ENCODE data around the gene UBE2Q1. TPM values are rescaled to one million over a fixed set of nuclear protein-coding genes. Genes with fewer than 3 reads are reported as not detected.

Gene UBE2Q1
- polyA plus RNA-seq, 1 donor (not counting 4 experiments of a cell fraction or from before 2014, with no cell fraction given), result 17.6 TPM

GRCh38 chr1:154559466-154560044 is 1.1 kb upstream of the UBE2Q1 start:
- Histone ChIP-seq H3K4me1 (ENCODE audit: control insufficient read depth, extremely low read depth, insufficient read depth, low read length) (peaks cover 23% of the 10 kb centered on the region), H3K4me3 (ENCODE audit: control insufficient read depth in 2 of 3, extremely low read depth in 1 of 3, insufficient read depth in 2 of 3, low read depth in 1 of 3, low read length in 3 of 3) (peak overlapping the region; percentile 76 to 80 (median 79)), H3K27ac (ENCODE audit: control insufficient read depth, insufficient read depth, low read length) (peak overlapping the region; percentile 84), H3K4me2 (ENCODE audit: control insufficient read depth, extremely low read depth, insufficient read depth, low read depth, low read length) (peak overlapping the region; percentile 91), H3K79me2 (ENCODE audit: control insufficient read depth, insufficient read depth, low read length) (peaks cover 28% of the 10 kb centered on the region), H4K20me1 (ENCODE audit: control insufficient read depth, extremely low read depth, insufficient read depth, low read length) (peaks cover 2% of the 10 kb centered on the region), H3K27me3 (ENCODE audit: control insufficient read depth, extremely low read depth, insufficient read depth, low read length) (no peaks in the 10 kb centered on the region), H3K9me1 (ENCODE audit: control insufficient read depth, extremely low read depth, insufficient read depth, low read length) (no peaks in the 10 kb centered on the region), H3K36me3 (ENCODE audit: control insufficient read depth in 2 of 2, extremely low read depth in 1 of 2, insufficient read depth in 2 of 2, low read length in 2 of 2) (peaks cover 10 to 12% of the 10 kb centered on the region in 2 experiments), H3K9ac (ENCODE audit: control insufficient read depth, extremely low read depth, insufficient read depth, low read length) (peak overlapping the region; percentile 82), H3K9me3 (ENCODE audit: control insufficient read depth, low read depth, low read length) (no peaks in the 10 kb centered on the region), H2AFZ (ENCODE audit: control insufficient read depth, low read length) (peak overlapping the region; percentile 60)
- dilution Hi-C loops (cut with MboI; ENCODE audit: extremely low pct_ligation_motif_present, low sequenced_read_pairs), result no loop called here
- FAIRE-seq (peak; percentile 87), DNase-seq (ENCODE audit: low read depth, low spot score) (peak; percentile 70)
- TF ChIP-seq CTCF (optimal IDR thresholded peaks at IDR 0.05 in 1 of 3, IDR thresholded peaks at IDR 0.05 in 1 of 3, conservative IDR thresholded peaks at IDR 0.05 in 1 of 3; ENCODE audit: extremely low read depth in 1 of 3, insufficient read depth in 2 of 3, low read length in 3 of 3) (peak; percentile 94 to 98 (median 95)), EZH2 (IDR thresholded peaks at IDR 0.05; ENCODE audit: low read length) (no peak)

DNA sequence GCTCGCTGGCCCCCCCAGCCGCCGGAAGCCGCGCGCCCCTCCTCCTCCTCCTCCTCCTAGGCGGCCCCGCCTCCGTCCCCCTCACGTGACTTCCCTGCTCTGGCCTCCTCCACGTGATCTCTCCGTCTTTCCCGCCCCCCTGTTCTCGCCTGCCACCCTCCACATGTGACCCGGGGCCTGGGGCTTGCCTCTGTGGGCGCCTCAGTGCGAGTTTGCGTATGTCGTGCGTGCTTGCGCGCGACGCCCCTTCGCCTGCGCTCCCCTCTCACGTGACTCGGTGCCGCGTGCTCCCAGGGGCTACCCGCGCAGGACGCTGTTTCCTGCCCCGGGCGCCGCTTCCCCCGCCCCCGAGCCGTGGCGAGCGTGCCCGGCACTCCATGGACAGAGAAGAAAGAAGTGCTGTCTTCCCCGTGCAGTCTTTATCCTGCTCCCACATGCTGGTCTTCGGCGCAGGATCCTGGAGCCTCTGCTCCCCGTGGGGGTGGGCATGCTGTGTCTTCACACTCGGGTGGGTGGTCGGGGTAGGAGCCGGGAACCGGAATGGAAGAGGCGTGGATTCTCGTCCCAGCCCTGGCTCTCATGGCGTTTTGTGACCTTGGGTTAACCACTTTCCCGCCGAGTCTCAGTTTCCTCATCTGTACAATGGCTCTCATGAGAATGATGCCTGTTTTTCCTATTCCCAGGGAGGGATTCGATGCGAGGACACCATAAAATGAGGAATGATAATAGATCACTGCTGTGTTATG is 431 bp upstream of the UBE2Q1 start:
- H3K9me1 ChIP-seq (ENCODE audit: control insufficient read depth, extremely low read depth, insufficient read depth, low read length), result no peaks in the 10 kb centered on the region
- H4K20me1 ChIP-seq (ENCODE audit: control insufficient read depth, extremely low read depth, insufficient read depth, low read length), result peaks cover 2% of the 10 kb centered on the region
- H3K36me3 ChIP-seq (ENCODE audit: control insufficient read depth in 2 of 2, extremely low read depth in 1 of 2, insufficient read depth in 2 of 2, low read length in 2 of 2), result peaks cover 12 to 17% of the 10 kb centered on the region in 2 experiments
- peak overlapping the region; percentile 60 for H2AFZ ChIP-seq (ENCODE audit: control insufficient read depth, low read length)
- dilution Hi-C loops (cut with MboI; ENCODE audit: extremely low pct_ligation_motif_present, low sequenced_read_pairs), result no loop called here
- DNase-seq (ENCODE audit: low read depth, low spot score), result peak; percentile 96
- peak overlapping the region; percentile 84 for H3K27ac ChIP-seq (ENCODE audit: control insufficient read depth, insufficient read depth, low read length)
- H3K9me3 ChIP-seq (ENCODE audit: control insufficient read depth, low read depth, low read length), result no peaks in the 10 kb centered on the region
- H3K4me1 ChIP-seq (ENCODE audit: control insufficient read depth, extremely low read depth, insufficient read depth, low read length), result peaks cover 23% of the 10 kb centered on the region
- TF ChIP-seq CTCF (optimal IDR thresholded peaks at IDR 0.05 in 1 of 3, IDR thresholded peaks at IDR 0.05 in 1 of 3, conservative IDR thresholded peaks at IDR 0.05 in 1 of 3; ENCODE audit: extremely low read depth in 1 of 3, insufficient read depth in 2 of 3, low read length in 3 of 3) (no peak), EZH2 (IDR thresholded peaks at IDR 0.05; ENCODE audit: low read length) (no peak)
- H3K79me2 ChIP-seq (ENCODE audit: control insufficient read depth, insufficient read depth, low read length), result peaks cover 28% of the 10 kb centered on the region
- H3K4me2 ChIP-seq (ENCODE audit: control insufficient read depth, extremely low read depth, insufficient read depth, low read depth, low read length), result peak overlapping the region; percentile 91
- no peaks in the 10 kb centered on the region for H3K27me3 ChIP-seq (ENCODE audit: control insufficient read depth, extremely low read depth, insufficient read depth, low read length)
- peak overlapping the region; percentile 82 for H3K9ac ChIP-seq (ENCODE audit: control insufficient read depth, extremely low read depth, insufficient read depth, low read length)
- FAIRE-seq, result no peak
- H3K4me3 ChIP-seq (ENCODE audit: control insufficient read depth in 2 of 3, extremely low read depth in 1 of 3, insufficient read depth in 2 of 3, low read depth in 1 of 3, low read length in 3 of 3), result peak overlapping the region; percentile 76 to 80 (median 79)

Data from keratinocyte (primary cell).